Muscle layer of duodenum (tissue), 2 donors: Measurements from ENCODE around the gene SLC15A5.

Source experiments
- H3K27ac ChIP-seq: one replicate; pipeline ENCODE4 v1.7.0; 2013; ENCODE audit warnings: mild to moderate bottlenecking, low read length
- H3K27me3 ChIP-seq: one replicate; pipeline ENCODE4 v1.7.0; 2013; ENCODE audit warnings: low read depth, mild to moderate bottlenecking, control low read depth, low read length
- H3K36me3 ChIP-seq, 2 donors: one replicate each; pipeline ENCODE4 v1.7.0; 2013; ENCODE audit warnings: low read length in 2 of 2, control low read depth in 1 of 2, mild to moderate bottlenecking in 1 of 2; ENCODE audit not compliant: insufficient read depth in 2 of 2, control insufficient read depth in 1 of 2
- H3K4me1 ChIP-seq, 2 donors: one replicate each; pipeline ENCODE4 v1.7.0; 2013; ENCODE audit warnings: low read length in 2 of 2, mild to moderate bottlenecking in 2 of 2, control low read depth in 1 of 2, moderate library complexity in 1 of 2; ENCODE audit not compliant: insufficient read depth in 2 of 2, control insufficient read depth in 1 of 2
- H3K4me3 ChIP-seq, 2 donors: one replicate each; pipeline ENCODE4 v1.7.0; 2013; ENCODE audit warnings: low read length in 2 of 2, low read depth in 1 of 2, mild to moderate bottlenecking in 1 of 2
- H3K9me3 ChIP-seq, 2 donors: one replicate each; pipeline ENCODE4 v1.7.0; 2013; ENCODE audit warnings: low read length in 2 of 2, control low read depth in 1 of 2, mild to moderate bottlenecking in 1 of 2; ENCODE audit not compliant: control insufficient read depth in 1 of 2
- donor health status: healthy.

SLC15A5 gene, protein sequence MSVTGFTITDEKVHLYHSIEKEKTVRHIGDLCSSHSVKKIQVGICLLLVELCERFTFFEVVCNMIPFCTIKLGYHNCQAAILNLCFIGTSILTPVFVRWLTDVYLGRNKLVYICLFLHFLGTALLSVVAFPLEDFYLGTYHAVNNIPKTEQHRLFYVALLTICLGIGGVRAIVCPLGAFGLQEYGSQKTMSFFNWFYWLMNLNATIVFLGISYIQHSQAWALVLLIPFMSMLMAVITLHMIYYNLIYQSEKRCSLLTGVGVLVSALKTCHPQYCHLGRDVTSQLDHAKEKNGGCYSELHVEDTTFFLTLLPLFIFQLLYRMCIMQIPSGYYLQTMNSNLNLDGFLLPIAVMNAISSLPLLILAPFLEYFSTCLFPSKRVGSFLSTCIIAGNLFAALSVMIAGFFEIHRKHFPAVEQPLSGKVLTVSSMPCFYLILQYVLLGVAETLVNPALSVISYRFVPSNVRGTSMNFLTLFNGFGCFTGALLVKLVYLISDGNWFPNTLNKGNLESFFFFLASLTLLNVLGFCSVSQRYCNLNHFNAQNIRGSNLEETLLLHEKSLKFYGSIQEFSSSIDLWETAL

DNA sequence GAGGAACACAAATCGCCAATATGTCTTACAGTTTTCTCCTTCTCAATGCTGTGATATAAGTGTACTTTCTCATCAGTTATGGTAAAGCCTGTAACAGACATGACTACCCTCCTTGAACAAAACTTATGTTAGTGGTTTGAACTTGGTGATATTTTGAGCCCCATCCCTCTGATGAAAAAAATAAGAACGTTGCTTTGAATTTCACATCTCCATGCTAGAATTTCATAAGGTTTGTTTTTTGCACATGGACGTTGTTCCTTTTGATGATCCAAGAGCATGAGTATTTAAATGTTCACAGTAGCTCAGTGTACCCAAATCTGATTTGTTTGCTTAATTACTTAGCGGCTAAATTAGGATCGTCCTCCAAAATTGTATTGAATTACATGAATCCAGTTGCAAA lies at the start of gene SLC15A5:
TSS of gene SLC15A5 (minus strand) at position 101 of the 400 bp plus-strand sequence. CDS start at position 101, 0 bp downstream.
- H3K27ac ChIP-seq: no peak within 1 kb of the TSS
- no peaks in the 10 kb centered on the region for H3K9me3 ChIP-seq
- no peaks in the 10 kb centered on the region for H3K27me3 ChIP-seq

DNA sequence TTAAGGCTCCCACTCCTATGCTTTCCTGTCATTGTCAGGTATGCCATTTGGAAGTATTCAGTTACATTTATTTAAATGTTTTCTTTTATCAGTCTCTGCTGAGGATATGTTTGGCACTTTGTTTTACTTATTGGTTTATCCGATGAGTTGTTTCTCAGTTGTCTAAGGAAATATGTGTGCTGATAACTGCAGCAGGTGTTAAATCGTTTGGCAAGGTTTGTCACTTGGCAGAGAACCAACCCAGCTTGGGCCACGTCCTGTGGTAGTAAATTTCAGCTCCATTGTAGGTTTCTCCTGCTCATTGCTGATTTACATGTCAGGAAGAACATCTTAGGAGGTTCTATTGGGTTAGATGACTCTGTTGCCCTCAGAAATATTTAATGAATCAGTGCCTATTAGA lies 47.9 kb upstream of the SLC15A5 start:
- H3K4me3 ChIP-seq: no peak overlapping the region
- H3K27ac ChIP-seq: no peak overlapping the region
- no peaks in the 10 kb centered on the region for H3K36me3 ChIP-seq

More for the DNA sequence above, at the start of gene SLC15A5:
- Histone ChIP-seq H3K36me3 (no peaks in the 10 kb centered on the region), H3K4me1 (no peaks in the 10 kb centered on the region), H3K4me3 (no peak within 1 kb of the TSS)

DNA sequence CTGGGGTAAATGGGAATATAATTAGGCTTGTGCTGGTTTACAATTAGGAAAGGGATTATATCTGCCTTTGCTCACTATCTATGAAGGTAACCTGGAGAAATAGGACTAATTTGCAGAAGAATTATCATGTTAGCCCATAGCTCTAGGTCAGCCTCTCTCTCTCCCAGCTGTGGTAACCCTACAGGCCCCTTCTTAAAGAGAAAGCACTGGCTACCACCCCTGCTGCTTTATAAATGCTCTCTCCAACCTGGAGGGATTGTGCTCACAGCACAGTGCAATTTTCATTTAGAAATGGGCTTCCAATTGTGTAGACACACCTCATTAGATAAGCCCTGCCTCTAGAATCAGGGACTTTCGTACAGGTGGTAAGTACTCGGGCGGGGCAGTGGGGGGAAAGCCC lies 47.3 kb upstream of the SLC15A5 start:
- Histone ChIP-seq H3K4me1 (no peaks in the 10 kb centered on the region), H3K36me3 (no peaks in the 10 kb centered on the region), H3K4me3 (no peak overlapping the region), H3K27ac (no peak overlapping the region), H3K9me3 (peaks cover 0 to 9% of the 10 kb centered on the region in 2 donors), H3K27me3 (no peaks in the 10 kb centered on the region)

More for the DNA sequence above, 47.9 kb upstream of the SLC15A5 start:
- H3K27me3 ChIP-seq: no peaks in the 10 kb centered on the region
- peaks cover 0 to 9% of the 10 kb centered on the region in 2 donors for H3K9me3 ChIP-seq
- H3K4me1 ChIP-seq: no peaks in the 10 kb centered on the region

DNA sequence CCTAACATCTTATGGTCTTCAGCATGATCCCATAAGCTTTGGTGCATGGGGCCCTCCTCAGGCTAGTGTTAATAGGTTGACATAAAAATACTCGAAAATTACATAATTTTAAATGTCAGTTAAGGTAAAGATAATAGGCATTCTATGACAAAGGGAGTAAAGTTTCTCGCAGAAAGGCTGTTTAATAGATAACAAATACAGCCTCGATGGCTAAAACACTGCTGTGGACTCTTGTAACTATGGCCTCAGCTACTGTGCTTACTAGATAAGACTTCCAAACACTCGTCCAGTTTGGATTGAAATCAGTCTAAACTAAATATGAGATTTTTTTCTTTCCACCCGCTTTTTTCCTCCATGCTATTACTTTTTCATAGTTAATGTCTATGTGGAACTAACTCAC lies 46.8 kb upstream of the SLC15A5 start:
- no peaks in the 10 kb centered on the region for H3K27me3 ChIP-seq
- peaks cover 0 to 9% of the 10 kb centered on the region in 2 donors for H3K9me3 ChIP-seq
- no peaks in the 10 kb centered on the region for H3K4me1 ChIP-seq
- no peak overlapping the region for H3K4me3 ChIP-seq
- no peak overlapping the region for H3K27ac ChIP-seq
- H3K36me3 ChIP-seq: no peaks in the 10 kb centered on the region

DNA sequence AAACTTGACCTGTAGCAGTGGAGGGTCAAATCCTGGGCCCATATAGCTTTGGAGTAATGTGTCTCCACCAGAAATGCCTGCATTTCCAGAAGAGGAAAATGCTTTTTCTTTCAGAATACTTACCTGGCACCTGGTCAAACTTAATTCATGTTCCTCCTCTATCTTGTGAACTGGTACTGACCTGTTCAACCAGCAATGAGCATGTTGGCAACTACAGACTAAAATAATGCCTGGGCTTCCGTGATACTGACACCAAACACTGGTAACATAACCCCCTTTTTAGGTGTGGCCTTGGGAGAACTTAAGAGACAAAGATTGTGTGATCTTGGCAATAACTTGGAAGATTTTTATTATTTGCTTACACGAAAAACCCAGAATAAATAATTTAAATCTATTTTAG lies 46.2 kb upstream of the SLC15A5 start:
- H3K27me3 ChIP-seq: no peaks in the 10 kb centered on the region
- no peaks in the 10 kb centered on the region for H3K4me1 ChIP-seq
- H3K36me3 ChIP-seq: no peaks in the 10 kb centered on the region
- no peak overlapping the region for H3K4me3 ChIP-seq
- H3K27ac ChIP-seq: no peak overlapping the region
- H3K9me3 ChIP-seq: peaks cover 0 to 9% of the 10 kb centered on the region in 2 donors

DNA sequence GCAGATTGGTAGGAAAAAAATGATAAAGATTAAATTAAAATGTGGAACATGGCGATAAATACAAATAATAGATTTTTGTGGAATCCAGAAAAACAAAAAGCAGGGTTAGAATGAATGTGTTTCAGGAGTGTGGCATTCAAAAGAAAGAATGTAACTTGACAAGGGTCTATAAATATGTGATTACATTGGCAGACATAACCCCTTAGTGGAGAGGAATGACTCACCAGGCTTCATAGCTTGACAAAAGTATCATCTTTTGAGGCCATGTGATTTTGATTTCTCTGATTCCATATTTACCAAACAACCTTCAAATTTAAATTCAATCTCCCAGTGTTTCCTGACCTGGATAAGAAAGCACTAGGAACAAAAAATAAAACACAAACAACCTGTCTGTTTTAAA lies 45.5 kb upstream of the SLC15A5 start:
- Histone ChIP-seq H3K4me3 (no peak overlapping the region), H3K9me3 (peaks cover 0 to 4% of the 10 kb centered on the region in 2 donors), H3K4me1 (no peaks in the 10 kb centered on the region), H3K36me3 (no peaks in the 10 kb centered on the region), H3K27me3 (no peaks in the 10 kb centered on the region), H3K27ac (no peak overlapping the region)

DNA sequence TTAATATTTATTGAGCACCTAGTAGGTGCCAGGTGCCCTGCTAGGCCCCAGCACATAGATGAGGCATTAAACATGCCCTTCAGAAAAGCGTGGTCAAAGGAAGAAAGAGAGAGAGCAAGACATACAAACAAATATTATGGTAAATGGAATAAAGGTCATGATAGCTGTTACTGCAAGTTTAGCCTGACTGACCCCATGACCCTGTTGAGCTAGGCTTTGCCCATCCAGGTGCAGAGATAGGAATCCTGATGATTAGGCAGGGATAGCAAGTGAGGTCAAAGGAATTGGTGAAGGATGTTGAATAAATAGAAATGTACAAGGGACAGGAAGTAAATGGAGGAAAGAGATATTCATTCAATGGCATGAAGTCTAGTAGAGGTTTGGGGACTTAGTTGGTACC lies 33.4 kb upstream of the SLC15A5 start:
- H3K4me3 ChIP-seq: no peak overlapping the region
- H3K4me1 ChIP-seq: no peaks in the 10 kb centered on the region
- no peak overlapping the region for H3K27ac ChIP-seq
- H3K27me3 ChIP-seq: no peaks in the 10 kb centered on the region
- H3K36me3 ChIP-seq: no peaks in the 10 kb centered on the region
- peaks cover 8 to 9% of the 10 kb centered on the region in 2 donors for H3K9me3 ChIP-seq

DNA sequence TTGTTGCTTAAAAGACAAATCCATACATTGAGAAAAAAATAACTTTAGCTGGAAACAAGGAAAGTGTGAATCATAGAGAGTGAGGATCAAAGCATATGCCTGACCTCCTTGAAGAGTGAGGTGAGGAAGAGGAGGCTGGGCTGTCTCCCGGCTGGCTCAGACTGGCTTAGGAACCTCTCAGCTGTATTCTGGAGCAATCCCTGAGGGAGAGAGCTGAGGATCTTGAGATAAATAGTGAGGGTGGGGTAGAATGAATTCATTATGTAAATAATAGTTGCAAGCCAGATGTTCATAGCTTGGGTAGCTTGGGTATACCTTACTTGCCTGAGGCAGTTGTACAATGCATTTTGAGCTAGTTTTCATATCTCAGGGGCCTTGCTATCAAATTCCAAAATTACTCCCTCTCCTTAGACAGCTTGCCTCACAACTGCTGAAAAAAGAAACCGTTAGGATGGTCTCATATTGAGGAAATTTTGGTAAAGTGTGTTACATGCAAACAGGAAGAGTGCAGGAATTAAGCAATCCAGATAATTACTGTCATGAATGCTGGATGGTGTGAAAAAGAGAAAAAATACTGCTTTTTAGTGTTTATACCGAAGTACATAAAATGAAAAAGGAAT lies 30.5 kb upstream of the SLC15A5 start:
- no peaks in the 10 kb centered on the region for H3K27me3 ChIP-seq
- H3K4me1 ChIP-seq: no peaks in the 10 kb centered on the region
- H3K4me3 ChIP-seq: no peak overlapping the region
- no peaks in the 10 kb centered on the region for H3K36me3 ChIP-seq
- H3K9me3 ChIP-seq: peaks cover 8 to 10% of the 10 kb centered on the region in 2 donors
- no peak overlapping the region for H3K27ac ChIP-seq

DNA sequence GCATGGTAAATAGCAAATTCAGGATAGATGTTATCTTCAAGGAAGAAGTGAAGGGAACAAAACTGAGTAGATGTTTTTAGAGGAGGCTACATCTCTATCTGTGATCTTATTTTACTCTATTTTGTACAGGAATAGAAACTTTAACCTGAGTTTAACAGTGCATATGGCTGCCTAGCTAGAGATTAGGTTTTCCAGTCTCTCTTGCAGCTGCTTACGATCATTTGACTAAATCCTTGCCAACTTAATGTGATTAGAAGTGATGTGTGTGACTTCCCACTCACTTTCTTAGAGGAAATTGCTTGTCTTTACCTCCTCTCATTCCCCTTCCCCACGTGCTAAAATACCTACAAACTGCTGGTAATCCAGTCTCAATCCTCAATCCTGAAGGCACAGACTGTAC lies 26.5 kb upstream of the SLC15A5 start:
- Histone ChIP-seq H3K9me3 (peaks cover 4 to 5% of the 10 kb centered on the region in 2 donors), H3K36me3 (no peaks in the 10 kb centered on the region), H3K4me1 (no peaks in the 10 kb centered on the region), H3K27ac (no peak overlapping the region), H3K27me3 (no peaks in the 10 kb centered on the region), H3K4me3 (no peak overlapping the region)

DNA sequence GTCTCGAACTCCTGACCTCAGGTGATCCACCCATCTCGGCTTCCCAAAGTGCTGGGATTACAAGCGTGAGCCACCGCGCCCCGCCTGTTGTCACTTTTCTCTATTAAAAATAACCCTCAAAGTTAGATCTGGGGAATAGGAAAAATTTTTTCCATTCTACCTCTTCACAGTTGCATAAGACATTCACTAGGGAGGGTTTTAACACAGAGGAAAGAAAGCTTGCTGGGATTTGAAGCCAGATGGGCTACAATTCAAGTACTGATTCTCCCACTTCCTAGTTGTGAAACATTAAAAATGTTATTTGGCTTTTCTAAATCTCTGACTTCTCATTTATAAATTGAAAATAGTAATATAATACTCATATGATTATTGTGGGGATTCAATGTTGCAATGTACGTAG lies 23.3 kb upstream of the SLC15A5 start:
- Histone ChIP-seq H3K27ac (no peak overlapping the region), H3K9me3 (no peaks in the 10 kb centered on the region), H3K4me3 (no peak overlapping the region), H3K27me3 (no peaks in the 10 kb centered on the region), H3K36me3 (no peaks in the 10 kb centered on the region), H3K4me1 (no peaks in the 10 kb centered on the region)

DNA sequence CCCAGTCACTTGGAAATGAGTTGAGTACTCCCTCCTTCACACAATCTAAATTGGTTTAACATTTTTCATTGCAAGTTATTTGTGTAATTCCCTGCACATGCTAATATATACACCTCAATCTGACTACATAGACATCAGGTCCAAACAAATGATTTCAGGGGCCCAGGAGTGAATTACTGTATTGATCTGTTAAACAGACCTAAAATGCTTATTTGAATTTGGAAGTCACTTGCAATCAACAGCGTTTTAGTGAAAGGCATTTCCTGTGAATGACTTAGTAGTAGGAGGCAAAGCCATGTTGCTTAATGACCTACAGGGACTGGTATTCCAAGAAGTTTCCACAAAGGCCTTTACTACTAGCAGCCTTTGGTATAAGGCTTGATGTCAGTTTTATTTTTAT lies 22.6 kb upstream of the SLC15A5 start:
- Histone ChIP-seq H3K27ac (no peak overlapping the region), H3K4me1 (no peaks in the 10 kb centered on the region), H3K4me3 (no peak overlapping the region), H3K9me3 (no peaks in the 10 kb centered on the region), H3K27me3 (no peaks in the 10 kb centered on the region), H3K36me3 (no peaks in the 10 kb centered on the region)
